Subcutaneous adipose tissue (tissue), 4 donors: ENCODE measurements around the gene MADCAM1. TPM values are rescaled to one million over a fixed set of nuclear protein-coding genes. Genes with fewer than 3 reads are reported as not detected.

ENCODE experiments used
- total RNA-seq, 4 donors: library from RNA; depleted of rRNA; stranded (reverse); fragments of >200 nt; gene quantifications; one replicate each; pipeline ENCODE4 v1.1.0, GENCODE V29; 2016
- TF ChIP-seq, protein P1 (sequence below): fragments of 450-650 bp; IDR thresholded peaks from one replicate; pipeline ENCODE4 v1.5.1; 2016; ENCODE audit warnings: low read depth, mild to moderate bottlenecking, control low read depth, antibody characterized with exemption, moderate library complexity

The MADCAM1 gene
- total RNA-seq, 4 donors from 2014 or later = 0.38 to 0.68 TPM; not detected in 2

DNA sequence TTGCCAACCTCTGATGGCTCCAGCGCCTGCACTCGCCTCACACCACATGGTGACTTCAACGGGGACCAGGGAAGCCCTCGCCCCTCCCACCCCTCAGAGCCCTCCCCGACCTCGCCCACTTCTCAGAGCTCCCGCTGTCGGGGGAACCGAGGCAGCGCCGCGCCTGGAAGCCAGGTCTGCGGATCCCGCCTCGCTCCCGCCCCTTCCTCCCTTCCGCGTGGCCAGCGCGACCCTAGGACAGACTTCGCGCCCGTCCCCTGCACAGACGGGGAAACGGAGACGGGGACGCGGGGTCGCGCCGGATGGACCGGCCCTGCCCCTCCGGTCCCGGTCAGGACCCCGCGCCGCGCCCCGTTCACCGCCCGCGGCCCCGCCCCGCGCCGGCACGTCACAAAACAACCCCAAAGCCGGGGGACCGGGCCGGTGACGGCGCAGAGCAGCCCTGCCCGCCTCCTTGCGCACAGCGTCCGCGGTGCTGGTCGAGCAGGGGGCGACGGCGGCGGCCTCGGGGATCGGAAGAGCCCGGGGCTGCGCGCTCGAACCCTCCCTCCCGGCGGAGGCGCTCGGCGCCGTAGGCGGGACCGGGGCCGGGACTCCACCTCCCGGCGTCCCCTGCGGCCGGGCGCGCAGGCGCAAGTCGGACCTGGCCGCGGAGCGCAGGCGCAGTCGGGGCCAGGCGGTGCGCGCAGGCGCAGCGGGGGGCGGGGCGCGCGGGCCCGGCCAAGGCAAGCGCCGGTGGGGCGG lies 34.9 kb downstream of the MADCAM1 start:
- TF ChIP-seq, protein P1, sequence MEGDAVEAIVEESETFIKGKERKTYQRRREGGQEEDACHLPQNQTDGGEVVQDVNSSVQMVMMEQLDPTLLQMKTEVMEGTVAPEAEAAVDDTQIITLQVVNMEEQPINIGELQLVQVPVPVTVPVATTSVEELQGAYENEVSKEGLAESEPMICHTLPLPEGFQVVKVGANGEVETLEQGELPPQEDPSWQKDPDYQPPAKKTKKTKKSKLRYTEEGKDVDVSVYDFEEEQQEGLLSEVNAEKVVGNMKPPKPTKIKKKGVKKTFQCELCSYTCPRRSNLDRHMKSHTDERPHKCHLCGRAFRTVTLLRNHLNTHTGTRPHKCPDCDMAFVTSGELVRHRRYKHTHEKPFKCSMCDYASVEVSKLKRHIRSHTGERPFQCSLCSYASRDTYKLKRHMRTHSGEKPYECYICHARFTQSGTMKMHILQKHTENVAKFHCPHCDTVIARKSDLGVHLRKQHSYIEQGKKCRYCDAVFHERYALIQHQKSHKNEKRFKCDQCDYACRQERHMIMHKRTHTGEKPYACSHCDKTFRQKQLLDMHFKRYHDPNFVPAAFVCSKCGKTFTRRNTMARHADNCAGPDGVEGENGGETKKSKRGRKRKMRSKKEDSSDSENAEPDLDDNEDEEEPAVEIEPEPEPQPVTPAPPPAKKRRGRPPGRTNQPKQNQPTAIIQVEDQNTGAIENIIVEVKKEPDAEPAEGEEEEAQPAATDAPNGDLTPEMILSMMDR = no peak

DNA sequence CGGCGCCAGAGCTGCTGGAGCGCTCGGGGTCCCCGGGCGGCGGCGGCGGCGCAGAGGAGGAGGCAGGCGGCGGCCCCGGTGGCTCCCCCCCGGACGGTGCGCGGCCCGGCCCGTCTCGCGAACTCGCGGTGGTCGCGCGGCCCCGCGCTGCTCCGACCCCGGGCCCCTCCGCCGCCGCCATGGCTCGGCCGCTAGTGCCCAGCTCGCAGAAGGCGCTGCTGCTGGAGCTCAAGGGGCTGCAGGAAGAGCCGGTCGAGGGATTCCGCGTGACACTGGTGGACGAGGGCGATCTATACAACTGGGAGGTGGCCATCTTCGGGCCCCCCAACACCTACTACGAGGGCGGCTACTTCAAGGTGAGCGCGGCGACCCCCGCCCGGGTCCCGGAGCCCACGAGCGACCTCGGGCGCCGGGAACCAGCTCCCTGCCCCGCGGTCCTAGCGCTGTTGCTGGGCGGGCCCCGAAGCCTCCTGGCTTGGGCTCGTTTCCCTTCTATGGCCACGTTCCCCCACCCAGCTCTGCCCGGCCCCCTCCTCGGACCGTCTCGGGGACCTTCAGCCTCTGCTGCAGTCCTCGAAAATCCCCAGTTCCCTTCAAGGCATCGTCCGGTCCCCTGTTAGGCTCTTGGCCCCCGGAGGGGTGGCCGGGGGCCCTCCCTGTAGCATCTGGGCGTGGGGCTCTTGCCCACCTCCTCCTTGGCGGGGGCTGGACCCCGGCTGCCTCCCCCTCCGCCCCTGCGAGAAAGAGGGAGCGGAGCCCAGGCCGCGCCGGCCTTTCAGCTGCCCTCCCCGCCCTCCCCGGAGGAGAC lies 35.7 kb downstream of the MADCAM1 start, which contains the start of gene CDC34:
Gene CDC34, plus strand, starts transcription at position 8 of the 808 bp plus-strand sequence. Its CDS starts 172 bp downstream, at position 180.
- TF ChIP-seq, protein P1 = no peak

DNA sequence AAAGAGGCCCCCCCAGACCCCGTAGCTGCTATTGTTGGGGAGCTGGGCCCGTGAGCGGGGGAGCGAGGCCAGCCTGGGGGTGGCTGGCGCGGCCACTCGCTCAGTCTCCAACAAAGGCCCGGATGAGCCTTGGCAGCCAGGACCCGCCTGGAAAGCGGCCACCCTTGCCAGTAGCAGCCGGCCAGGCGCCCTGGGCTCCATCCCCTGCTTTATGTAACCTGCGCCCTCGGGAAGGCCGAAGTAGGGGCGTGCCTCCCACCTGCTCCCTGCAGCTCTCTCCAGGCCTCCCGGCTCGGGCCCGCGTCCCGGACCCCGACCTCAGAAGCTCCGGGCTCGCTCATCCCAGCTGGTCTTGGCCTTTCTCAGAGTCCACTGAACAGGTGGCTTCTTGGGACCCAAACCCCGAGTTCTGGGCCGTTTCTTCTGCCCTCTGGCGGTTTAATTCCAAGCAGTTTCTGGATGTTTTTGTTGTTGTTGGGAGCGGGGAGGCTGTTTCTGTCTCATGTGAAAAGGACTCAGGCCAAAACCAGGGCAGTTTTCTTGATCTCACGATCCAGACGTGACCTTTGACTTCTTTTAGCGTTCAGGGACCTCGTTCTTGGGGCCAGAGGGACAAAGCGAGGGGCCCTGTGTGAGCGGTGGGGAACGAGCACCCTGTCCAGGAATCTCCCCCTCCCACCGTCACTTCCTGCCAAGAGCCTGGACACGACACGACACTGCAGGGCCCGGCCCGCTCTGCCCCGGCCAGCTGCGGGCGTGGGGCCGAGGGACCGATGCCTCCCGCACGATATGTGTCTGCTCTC lies 36.5 kb downstream of the MADCAM1 start:
- TF ChIP-seq, protein P1 = no peak

DNA sequence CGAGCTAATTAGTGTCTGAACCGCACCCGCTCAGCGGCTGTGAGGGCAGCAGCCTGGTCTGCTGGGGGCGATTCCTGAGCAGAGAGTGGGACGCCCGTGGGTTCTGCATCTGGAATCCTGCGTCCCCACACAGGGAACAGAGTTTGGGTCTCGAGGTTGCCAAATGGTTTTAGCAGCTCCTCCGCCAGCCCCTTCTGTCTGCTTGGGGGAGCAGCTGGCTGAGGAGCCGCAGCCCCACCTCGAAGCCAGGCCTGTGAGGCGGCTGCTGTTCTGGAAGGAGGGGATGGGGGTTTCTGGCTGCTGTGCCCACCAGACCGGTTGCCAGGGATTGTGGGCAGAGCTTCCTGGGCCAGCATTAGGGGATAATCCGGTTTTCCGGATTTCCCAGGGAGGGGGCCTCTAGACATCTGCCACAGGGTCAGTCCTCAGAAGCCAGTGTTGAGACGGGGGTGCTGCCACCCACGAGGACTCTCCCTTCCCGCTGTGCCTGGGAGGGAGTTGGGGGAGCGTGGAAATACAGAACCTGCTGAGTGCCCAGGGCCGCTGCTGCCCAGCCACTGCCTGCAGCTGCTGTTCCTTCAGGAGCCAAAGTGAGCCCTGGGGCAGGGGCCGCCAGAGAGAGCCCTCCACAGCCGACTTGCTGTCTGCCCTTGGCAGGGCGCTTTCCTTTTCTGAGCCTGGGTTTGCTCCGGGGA lies 37.2 kb downstream of the MADCAM1 start:
- TF ChIP-seq, protein P1 = no peak

DNA sequence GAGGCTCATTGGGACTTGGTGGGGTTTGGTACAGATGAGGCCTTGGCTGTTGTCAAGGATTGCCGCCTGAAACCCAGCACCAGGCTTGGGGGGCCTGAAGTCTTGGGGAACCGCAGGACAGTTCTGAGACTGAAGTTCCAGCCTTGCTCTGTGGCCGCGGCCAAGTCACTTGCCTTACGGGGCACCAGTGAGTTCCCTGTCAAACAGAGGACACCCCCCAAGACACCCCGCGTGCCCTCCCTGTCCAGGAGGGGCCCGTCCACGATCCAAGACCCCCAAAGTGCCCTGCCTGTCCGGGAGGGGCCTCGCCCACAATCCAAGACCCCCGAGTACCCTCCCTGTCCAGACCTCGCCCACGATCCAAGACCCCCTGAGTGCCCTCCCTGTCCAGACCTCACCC lies 37.8 kb downstream of the MADCAM1 start:
- TF ChIP-seq, protein P1 = no peak

DNA sequence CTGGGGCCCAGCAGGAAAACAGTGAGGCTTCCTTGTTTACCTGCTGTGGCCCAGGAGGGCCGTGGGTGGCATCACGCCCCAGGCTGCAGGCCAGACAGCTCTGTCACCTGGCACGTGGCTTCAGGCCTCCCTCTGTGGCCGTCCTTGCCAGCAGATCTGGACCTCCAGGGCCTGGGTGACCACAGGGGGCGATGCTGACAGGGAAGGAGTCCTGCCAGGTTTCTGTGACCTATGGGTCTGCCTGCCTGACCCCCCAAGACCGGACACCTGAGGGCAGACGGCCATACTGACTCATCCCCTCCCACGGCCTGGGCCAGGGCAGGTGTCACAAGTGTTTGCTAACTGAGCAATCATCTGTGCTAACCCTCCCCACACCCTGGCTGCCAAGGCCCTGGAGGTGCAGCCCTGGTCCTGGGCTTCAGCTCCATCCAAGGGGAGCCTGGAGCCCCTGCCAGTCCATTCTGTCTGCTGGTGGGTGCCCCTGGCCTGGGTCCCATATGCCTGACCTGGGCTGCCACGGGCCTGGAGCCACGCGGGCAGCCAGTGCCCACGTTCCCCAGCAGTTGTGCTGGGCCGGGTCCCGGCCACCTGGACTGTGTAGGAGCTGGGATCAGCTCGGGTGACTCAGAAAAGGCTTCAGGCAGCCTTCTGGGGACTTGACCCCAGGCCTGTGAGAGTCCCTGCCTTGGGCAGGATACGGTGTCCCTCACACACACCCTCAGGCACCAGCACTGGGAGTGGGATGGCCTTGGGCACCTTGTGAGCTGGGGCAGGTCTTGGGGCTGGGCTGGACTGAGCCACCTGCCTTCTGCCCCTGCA lies 38.9 kb downstream of the MADCAM1 start:
- TF ChIP-seq, protein P1 = no peak
